Activated naive CD8-positive, alpha-beta T cell treated with anti-CD3 and anti-CD28 coated beads for 36 hours (primary cell): ENCODE measurements around the gene WDR4. TPM values are rescaled to one million over a fixed set of nuclear protein-coding genes. Genes with fewer than 3 reads are reported as not detected.
A peak's percentile ranks its signal among the peaks of the same experiment; 100 is the strongest.
"Not testable (repeated sequence)": the region's sequence is repeated elsewhere in the genome, so short reads cannot be mapped to it uniquely, and the experiment has no call there.

Experiments used
- DNase-seq: peaks from one replicate; pipeline ENCODE4 v3.0.0; 2021
- H3K27ac Mint-ChIP-seq: one replicate; pipeline ENCODE4 v1.8.0; 2022; ENCODE audit warnings: mild to moderate bottlenecking, moderate library complexity, mixed read lengths
- H3K27me3 Mint-ChIP-seq: one replicate; pipeline ENCODE4 v1.8.0; 2022; ENCODE audit warnings: mild to moderate bottlenecking, mixed read lengths
- H3K36me3 Mint-ChIP-seq: one replicate; pipeline ENCODE4 v1.8.0; 2021; ENCODE audit warnings: mild to moderate bottlenecking, mixed read lengths
- H3K4me1 Mint-ChIP-seq: one replicate; pipeline ENCODE4 v1.8.0; 2021; ENCODE audit warnings: mixed read lengths
- H3K4me3 Mint-ChIP-seq: one replicate; pipeline ENCODE4 v1.8.0; 2022; ENCODE audit warnings: mild to moderate bottlenecking, moderate library complexity, mixed read lengths
- H3K9me3 Mint-ChIP-seq: one replicate; pipeline ENCODE4 v1.8.0; 2022; ENCODE audit warnings: mixed read lengths
- total RNA-seq, 2 experiments: library from RNA; stranded (reverse); gene quantifications; one replicate each; pipeline ENCODE4 v1.2.3, GENCODE V29; 2021

Gene WDR4
- total RNA-seq, 2 experiments from 2014 or later: 54.0 to 56.7 TPM

- H3K4me3 Mint-ChIP-seq: peak overlapping the region; percentile 22
- H3K9me3 Mint-ChIP-seq: peaks cover 1% of the 10 kb centered on the region
- DNase-seq: no peak
- H3K27ac Mint-ChIP-seq: peak overlapping the region; percentile 38
- H3K4me1 Mint-ChIP-seq: peaks cover 36% of the 10 kb centered on the region
- peaks cover 12% of the 10 kb centered on the region for H3K36me3 Mint-ChIP-seq
- H3K27me3 Mint-ChIP-seq: peaks cover 34% of the 10 kb centered on the region
Measured at GRCh38 chr21:42830456-42831455, 48.6 kb downstream of the WDR4 start.

GRCh38 chr21:42829954-42830353 is 49.4 kb downstream of the WDR4 start:
- no peak for DNase-seq
- Mint-ChIP-seq H3K4me1 (peaks cover 36% of the 10 kb centered on the region), H3K9me3 (peaks cover 1% of the 10 kb centered on the region), H3K4me3 (no peak overlapping the region), H3K27me3 (peaks cover 41% of the 10 kb centered on the region), H3K27ac (no peak overlapping the region), H3K36me3 (peaks cover 8% of the 10 kb centered on the region)

DNA sequence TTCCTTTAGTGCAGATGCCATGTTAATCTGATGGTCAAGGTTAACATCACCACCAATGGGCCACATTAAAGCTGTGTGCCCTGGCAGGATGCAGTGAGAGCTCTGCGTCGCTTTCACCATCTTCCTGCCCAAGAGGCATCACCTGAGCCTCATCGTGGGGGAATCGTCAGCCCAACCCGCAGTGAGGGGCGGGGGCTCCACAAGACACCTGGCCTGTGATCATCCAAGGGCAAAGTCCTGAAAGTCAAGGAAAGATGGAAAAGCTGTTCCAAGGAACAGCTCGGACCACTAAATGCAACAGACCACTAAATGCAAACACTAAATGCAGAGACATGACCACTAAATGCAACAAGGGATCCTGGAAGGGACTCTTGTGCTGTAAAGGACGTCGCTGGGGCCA is 49.9 kb downstream of the WDR4 start:
- Mint-ChIP-seq H3K4me3 (no peak overlapping the region), H3K27ac (no peak overlapping the region), H3K4me1 (peaks cover 34% of the 10 kb centered on the region), H3K9me3 (peaks cover 1% of the 10 kb centered on the region), H3K27me3 (peaks cover 47% of the 10 kb centered on the region), H3K36me3 (peaks cover 6% of the 10 kb centered on the region)
- no peak for DNase-seq

DNA sequence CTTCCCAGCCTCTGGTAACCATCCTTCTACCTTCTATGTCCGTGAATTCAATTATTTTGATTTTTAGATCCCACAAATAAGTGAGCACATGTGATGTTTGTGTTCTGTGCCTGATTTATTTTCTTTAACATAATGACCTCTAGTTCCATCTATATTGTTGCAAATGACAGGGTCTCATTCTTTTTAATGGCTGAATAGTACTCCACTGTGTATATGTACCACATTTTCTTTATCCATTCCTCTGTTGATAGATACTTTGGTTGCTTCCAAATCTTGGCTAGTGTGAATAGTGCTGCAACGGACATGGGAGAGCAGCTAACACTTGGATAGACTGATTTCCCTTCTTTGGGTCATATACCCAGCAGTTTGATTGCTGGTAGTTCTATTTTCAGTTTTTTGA is 51.8 kb downstream of the WDR4 start:
- Mint-ChIP-seq H3K27ac (no peak overlapping the region), H3K36me3 (peaks cover 3% of the 10 kb centered on the region), H3K4me1 (peaks cover 19% of the 10 kb centered on the region), H3K27me3 (peaks cover 47% of the 10 kb centered on the region), H3K4me3 (no peak overlapping the region), H3K9me3 (peaks cover 1% of the 10 kb centered on the region)
- no peak for DNase-seq

GRCh38 chr21:42820616-42821465 is 58.5 kb downstream of the WDR4 start:
- H3K27me3 Mint-ChIP-seq: peaks cover 18% of the 10 kb centered on the region
- no peak overlapping the region for H3K27ac Mint-ChIP-seq
- H3K4me3 Mint-ChIP-seq: no peak overlapping the region
- H3K36me3 Mint-ChIP-seq: no peaks in the 10 kb centered on the region
- no peaks in the 10 kb centered on the region for H3K9me3 Mint-ChIP-seq
- no peak for DNase-seq
- H3K4me1 Mint-ChIP-seq: peaks cover 3% of the 10 kb centered on the region

- DNase-seq: no peak
- Mint-ChIP-seq H3K27me3 (peaks cover 10% of the 10 kb centered on the region), H3K9me3 (peaks cover under 1% of the 10 kb centered on the region), H3K4me3 (no peak overlapping the region), H3K27ac (no peak overlapping the region), H3K36me3 (peaks cover under 1% of the 10 kb centered on the region), H3K4me1 (peaks cover 3% of the 10 kb centered on the region)
Measured at GRCh38 chr21:42819861-42820615, 59.3 kb downstream of the WDR4 start.

DNA sequence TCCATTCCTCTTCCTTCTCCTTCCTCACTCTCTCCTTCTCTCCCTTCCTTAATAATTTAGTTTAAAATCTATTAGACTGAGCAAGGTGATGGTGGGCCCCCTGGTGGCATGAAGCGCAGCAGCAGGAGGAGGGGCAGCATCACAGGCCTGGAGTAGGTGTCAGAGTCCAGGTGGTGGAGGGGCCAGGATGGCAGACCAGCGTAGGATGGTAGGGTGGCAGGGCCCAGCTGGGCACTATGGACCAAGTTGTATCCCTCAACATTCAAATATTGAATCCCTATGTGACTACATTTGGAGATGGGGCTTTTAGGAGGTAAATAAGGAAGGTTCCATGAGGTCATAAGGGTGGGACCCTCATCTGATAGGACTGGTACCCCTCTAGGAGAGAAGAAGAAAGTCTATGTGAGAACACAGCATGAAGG is 61.0 kb downstream of the WDR4 start:
- Mint-ChIP-seq H3K36me3 (peaks cover 2% of the 10 kb centered on the region), H3K27me3 (peaks cover 4% of the 10 kb centered on the region), H3K4me3 (no peak overlapping the region), H3K4me1 (peaks cover 3% of the 10 kb centered on the region), H3K27ac (no peak overlapping the region), H3K9me3 (peaks cover 2% of the 10 kb centered on the region)
- peak; percentile 56 for DNase-seq

GRCh38 chr21:42815217-42815616 is 64.1 kb downstream of the WDR4 start:
- Mint-ChIP-seq H3K27me3 (peaks cover 4% of the 10 kb centered on the region), H3K27ac (no peak overlapping the region), H3K9me3 (peaks cover 2% of the 10 kb centered on the region), H3K4me1 (peaks cover 3% of the 10 kb centered on the region), H3K4me3 (no peak overlapping the region), H3K36me3 (peaks cover 2% of the 10 kb centered on the region)
- no peak for DNase-seq

DNA sequence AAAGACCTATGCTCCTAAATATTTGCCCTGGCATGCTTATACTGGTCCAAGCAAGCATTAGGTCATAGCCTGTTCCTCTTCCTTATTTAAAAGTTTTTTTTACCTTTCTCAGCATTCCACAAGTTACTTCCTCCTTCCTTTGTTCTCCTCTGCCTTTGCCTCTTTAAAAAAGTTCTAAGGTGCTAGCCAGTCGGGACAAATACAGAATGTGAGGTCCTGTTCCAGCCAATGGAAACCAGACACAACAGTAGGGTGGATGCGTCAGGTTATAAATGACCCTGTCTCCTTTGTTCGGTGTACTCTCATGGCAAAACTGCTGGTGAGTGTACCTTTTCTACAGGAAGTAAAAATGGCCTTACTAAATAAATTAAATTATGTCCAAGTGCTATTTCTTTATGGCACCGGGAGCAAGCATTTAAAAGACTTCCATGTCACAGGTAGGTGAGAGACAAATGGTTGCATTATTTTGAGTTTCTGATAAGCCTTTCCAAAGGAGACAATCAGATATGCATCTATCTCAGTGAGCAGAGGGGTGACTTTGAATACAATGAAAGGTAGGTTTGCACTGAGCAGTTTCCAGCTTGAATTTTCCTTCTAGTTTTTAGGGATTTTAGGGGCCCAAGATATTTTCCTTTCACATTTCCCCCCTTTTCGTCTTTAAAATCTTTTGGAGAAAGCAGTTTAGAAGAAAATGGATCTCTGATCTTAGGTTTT is 66.7 kb downstream of the WDR4 start:
- H3K27me3 Mint-ChIP-seq, H3K4me1 Mint-ChIP-seq, H3K36me3 Mint-ChIP-seq, DNase-seq, H3K4me3 Mint-ChIP-seq, H3K27ac Mint-ChIP-seq, H3K9me3 Mint-ChIP-seq: not testable (repeated sequence)

DNA sequence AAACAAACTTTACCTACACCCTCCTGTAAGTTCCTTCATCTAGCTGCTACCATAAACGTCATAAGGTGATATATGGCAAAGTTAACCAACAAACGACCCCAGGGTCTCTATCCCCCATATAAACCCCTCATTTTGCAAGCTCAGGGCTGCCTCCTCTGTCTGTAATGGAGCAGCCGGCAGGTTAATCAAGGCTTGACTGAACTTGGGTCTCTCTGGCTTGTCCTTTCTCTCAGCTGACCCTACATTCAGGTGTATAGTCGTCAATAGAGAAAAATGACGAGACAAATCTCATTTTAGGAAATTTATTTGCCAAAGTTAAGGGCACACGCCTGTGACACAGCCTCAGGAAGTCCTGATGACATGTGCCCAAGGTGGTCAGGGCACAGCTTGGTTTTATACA is 67.4 kb downstream of the WDR4 start:
- Mint-ChIP-seq H3K4me1 (no peaks in the 10 kb centered on the region), H3K27ac (no peak overlapping the region), H3K4me3 (no peak overlapping the region), H3K36me3 (peaks cover 2% of the 10 kb centered on the region), H3K27me3 (no peaks in the 10 kb centered on the region), H3K9me3 (peaks cover 2% of the 10 kb centered on the region)
- DNase-seq: no peak

- Mint-ChIP-seq H3K36me3 (no peaks in the 10 kb centered on the region), H3K27ac (no peak overlapping the region), H3K4me3 (no peak overlapping the region), H3K27me3 (no peaks in the 10 kb centered on the region), H3K9me3 (no peaks in the 10 kb centered on the region), H3K4me1 (no peaks in the 10 kb centered on the region)
- no peak for DNase-seq
Measured at GRCh38 chr21:42809577-42810475, 69.5 kb downstream of the WDR4 start.

GRCh38 chr21:42809171-42809570 is 70.2 kb downstream of the WDR4 start:
- no peak overlapping the region for H3K27ac Mint-ChIP-seq
- DNase-seq: no peak
- H3K4me1 Mint-ChIP-seq: no peaks in the 10 kb centered on the region
- no peaks in the 10 kb centered on the region for H3K36me3 Mint-ChIP-seq
- no peaks in the 10 kb centered on the region for H3K27me3 Mint-ChIP-seq
- H3K9me3 Mint-ChIP-seq: no peaks in the 10 kb centered on the region
- H3K4me3 Mint-ChIP-seq: no peak overlapping the region

DNA sequence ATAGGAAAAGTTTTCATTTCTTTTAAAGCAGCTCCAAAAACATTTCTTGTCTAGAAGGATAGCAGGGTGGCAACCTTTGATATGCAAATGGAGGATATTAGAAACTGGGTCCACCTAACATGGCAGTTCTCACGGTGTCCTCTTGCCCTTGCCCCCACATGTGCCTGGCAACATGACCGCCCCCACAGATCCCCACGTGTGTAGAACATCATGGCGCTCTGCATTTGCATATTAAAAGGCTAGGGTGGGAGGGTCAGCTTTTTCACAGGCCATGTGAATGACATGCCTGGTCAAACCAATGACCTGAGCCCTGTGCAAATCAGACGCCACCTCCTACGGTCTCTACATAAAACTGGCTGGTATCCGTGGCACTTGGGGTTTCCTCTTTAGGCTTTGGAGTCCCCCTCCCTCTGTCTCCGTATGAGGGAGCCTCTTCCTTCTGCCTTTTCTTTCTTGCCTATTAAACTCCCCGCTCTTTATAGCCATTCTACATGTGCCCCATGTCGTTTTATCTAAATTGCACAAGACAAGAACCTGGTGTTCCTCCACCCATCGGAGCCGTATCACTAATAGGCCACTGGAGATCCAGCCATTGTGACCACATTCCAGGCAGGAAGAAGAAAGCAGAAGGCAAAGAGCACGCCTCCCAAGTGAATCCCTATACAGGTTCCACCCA is 71.3 kb downstream of the WDR4 start:
- no peak for DNase-seq
- H3K4me3 Mint-ChIP-seq: no peak overlapping the region
- no peaks in the 10 kb centered on the region for H3K27me3 Mint-ChIP-seq
- H3K4me1 Mint-ChIP-seq: no peaks in the 10 kb centered on the region
- no peaks in the 10 kb centered on the region for H3K36me3 Mint-ChIP-seq
- H3K9me3 Mint-ChIP-seq: no peaks in the 10 kb centered on the region
- H3K27ac Mint-ChIP-seq: no peak overlapping the region
